ENCODE measurements around the gene ITPR2.

DNA sequence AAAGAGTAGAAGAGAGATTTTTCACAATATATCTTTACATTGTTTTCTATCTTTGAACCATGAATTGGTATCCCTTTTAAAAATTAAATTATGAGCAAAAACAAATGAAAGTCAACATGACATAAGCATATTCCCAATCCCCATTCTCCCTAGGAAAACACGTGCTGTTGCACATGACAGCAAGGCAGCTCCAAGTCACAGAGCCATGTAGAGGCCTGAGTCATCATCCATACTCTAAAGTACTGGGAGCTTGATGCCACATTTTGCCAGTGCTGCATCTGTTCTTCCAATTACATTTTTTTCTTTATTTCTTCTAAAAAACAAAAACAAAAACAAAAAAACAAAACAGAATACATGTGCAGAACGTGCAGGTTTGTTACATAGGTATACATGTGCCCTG, 115.2 kb downstream of the ITPR2 start:
- TF ChIP-seq, protein P1, sequence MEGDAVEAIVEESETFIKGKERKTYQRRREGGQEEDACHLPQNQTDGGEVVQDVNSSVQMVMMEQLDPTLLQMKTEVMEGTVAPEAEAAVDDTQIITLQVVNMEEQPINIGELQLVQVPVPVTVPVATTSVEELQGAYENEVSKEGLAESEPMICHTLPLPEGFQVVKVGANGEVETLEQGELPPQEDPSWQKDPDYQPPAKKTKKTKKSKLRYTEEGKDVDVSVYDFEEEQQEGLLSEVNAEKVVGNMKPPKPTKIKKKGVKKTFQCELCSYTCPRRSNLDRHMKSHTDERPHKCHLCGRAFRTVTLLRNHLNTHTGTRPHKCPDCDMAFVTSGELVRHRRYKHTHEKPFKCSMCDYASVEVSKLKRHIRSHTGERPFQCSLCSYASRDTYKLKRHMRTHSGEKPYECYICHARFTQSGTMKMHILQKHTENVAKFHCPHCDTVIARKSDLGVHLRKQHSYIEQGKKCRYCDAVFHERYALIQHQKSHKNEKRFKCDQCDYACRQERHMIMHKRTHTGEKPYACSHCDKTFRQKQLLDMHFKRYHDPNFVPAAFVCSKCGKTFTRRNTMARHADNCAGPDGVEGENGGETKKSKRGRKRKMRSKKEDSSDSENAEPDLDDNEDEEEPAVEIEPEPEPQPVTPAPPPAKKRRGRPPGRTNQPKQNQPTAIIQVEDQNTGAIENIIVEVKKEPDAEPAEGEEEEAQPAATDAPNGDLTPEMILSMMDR (conservative IDR thresholded peaks at IDR 0.05; ENCODE audit: low read depth, low read length) = no peak
- no peak for TF ChIP-seq EZH2 (IDR thresholded peaks at IDR 0.05; ENCODE audit: low read length, unreplicated experiment)

Data from PC-3 (cell line).